Stomach (tissue), 4 donors: ENCODE results near the gene ZBTB22.

Experiments used
- EP300 ChIP-seq: sonication (generic); formaldehyde crosslinking; IDR thresholded peaks from one replicate; pipeline ENCODE4 v1.6.1; 2017; ENCODE audit warnings: antibody characterized with exemption
- POLR2A ChIP-seq, 4 donors: fragments of 450-650 bp; IDR thresholded peaks; one replicate each; pipeline ENCODE4 v1.6.1; 2016; ENCODE audit warnings: antibody characterized with exemption in 4 of 4, control low read depth in 2 of 4, mild to moderate bottlenecking in 1 of 4, moderate library complexity in 1 of 4
- TF ChIP-seq, protein P1 (sequence below), 7 experiments: fragments of 450-650 bp in 4 of 7; fragments of 200-600 bp in 3 of 7; sonication (generic) in 3 of 7; IDR thresholded peaks; one replicate each; pipeline ENCODE4 v1.5.1; 2016 to 2019; ENCODE audit warnings: antibody characterized with exemption in 7 of 7, control low read depth in 2 of 7, mild to moderate bottlenecking in 1 of 7

DNA sequence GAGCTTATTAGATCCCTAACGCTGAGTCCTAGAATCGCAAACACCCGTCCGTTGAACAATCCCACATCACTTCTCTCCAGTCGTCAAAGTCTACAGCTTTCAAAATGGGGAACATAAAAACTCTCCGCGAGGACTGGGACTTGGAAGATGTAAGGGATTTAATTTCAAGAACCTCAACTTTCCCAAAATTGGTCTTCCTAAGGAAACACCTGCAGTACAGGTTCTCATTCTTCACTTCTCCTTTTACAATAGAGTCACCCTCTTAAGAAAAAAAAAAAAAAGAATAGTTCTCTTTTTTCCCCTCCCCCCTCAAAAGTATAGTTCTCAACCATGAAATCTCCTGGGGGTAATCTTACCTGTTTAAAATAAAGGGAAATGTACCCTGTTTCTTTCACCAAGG is 6.6 kb upstream of the ZBTB22 start:
- TF ChIP-seq POLR2A (IDR thresholded peaks at IDR 0.05) (no peak), EP300 (no peak)
- TF ChIP-seq, protein P1, sequence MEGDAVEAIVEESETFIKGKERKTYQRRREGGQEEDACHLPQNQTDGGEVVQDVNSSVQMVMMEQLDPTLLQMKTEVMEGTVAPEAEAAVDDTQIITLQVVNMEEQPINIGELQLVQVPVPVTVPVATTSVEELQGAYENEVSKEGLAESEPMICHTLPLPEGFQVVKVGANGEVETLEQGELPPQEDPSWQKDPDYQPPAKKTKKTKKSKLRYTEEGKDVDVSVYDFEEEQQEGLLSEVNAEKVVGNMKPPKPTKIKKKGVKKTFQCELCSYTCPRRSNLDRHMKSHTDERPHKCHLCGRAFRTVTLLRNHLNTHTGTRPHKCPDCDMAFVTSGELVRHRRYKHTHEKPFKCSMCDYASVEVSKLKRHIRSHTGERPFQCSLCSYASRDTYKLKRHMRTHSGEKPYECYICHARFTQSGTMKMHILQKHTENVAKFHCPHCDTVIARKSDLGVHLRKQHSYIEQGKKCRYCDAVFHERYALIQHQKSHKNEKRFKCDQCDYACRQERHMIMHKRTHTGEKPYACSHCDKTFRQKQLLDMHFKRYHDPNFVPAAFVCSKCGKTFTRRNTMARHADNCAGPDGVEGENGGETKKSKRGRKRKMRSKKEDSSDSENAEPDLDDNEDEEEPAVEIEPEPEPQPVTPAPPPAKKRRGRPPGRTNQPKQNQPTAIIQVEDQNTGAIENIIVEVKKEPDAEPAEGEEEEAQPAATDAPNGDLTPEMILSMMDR (IDR thresholded peaks at IDR 0.05) = no peak
